MV-4-11 (cell line): ENCODE data around the gene HS3ST4.

Experiments used
- DNase-seq: peaks from one replicate; lab custom pipeline; 2025; lab: John Stamatoyannopoulos, UW

The HS3ST4 gene

GRCh38 chr16:25691519-25692091 is at the start of gene HS3ST4:
HS3ST4 (plus strand) TSS chr16:25691959.
- peak; percentile 18 for DNase-seq

GRCh38 chr16:25643633-25644032 is 48.1 kb upstream of the HS3ST4 start:
- DNase-seq = no peak

- DNase-seq = no peak
These were observed 35.1 kb upstream of the HS3ST4 start for GRCh38 chr16:25656639-25657038.

- DNase-seq = no peak
These were observed 14.9 kb upstream of the HS3ST4 start for GRCh38 chr16:25676820-25677219.

GRCh38 chr16:25679511-25679910 is 12.2 kb upstream of the HS3ST4 start:
- DNase-seq = no peak

GRCh38 chr16:25689137-25689836 is 2.5 kb upstream of the HS3ST4 start:
- DNase-seq = no peak

- DNase-seq = no peak
These were observed 1.1 kb upstream of the HS3ST4 start for GRCh38 chr16:25690552-25691143.

- DNase-seq = no peak
These were observed 587 bp downstream of the HS3ST4 start for GRCh38 chr16:25692351-25692741.

GRCh38 chr16:25692742-25693508 is 1.2 kb downstream of the HS3ST4 start:
- DNase-seq = no peak

GRCh38 chr16:25693631-25694030 is 1.9 kb downstream of the HS3ST4 start:
- no peak for DNase-seq

- DNase-seq = peak; percentile 76
These were observed 7.3 kb downstream of the HS3ST4 start for GRCh38 chr16:25699069-25699468.

GRCh38 chr16:25700547-25700946 is 8.8 kb downstream of the HS3ST4 start:
- DNase-seq = no peak

GRCh38 chr16:25707553-25707952 is 15.8 kb downstream of the HS3ST4 start:
- no peak for DNase-seq

- DNase-seq = peak; percentile 50
These were observed 16.3 kb downstream of the HS3ST4 start for GRCh38 chr16:25707982-25708583.

- no peak for DNase-seq
These were observed 17.5 kb downstream of the HS3ST4 start for GRCh38 chr16:25709213-25709612.

- DNase-seq = peak; percentile 79
These were observed 22.2 kb downstream of the HS3ST4 start for GRCh38 chr16:25713785-25714570.

GRCh38 chr16:25716186-25716585 is 24.4 kb downstream of the HS3ST4 start:
- DNase-seq = peak; percentile 77

GRCh38 chr16:25721439-25721838 is 29.7 kb downstream of the HS3ST4 start:
- no peak for DNase-seq

- DNase-seq = no peak
These were observed 34.8 kb downstream of the HS3ST4 start for GRCh38 chr16:25726430-25727098.

- DNase-seq = peak; percentile 92
These were observed 37.6 kb downstream of the HS3ST4 start for GRCh38 chr16:25729188-25729915.
